HL-60 (cell line): ENCODE results near the gene IL25.

ENCODE experiments used
- CTCF ChIP-seq: IDR thresholded peaks from one replicate; pipeline ENCODE4 v1.5.1; 2011; ENCODE audit warnings: low read length, control low read depth, inconsistent platforms; ENCODE audit not compliant: insufficient read depth
- GABPA ChIP-seq: IDR thresholded peaks from 2 replicates; pipeline ENCODE4 v1.6.1; 2012; ENCODE audit warnings: low read depth
- POLR2AphosphoS5 ChIP-seq: IDR thresholded peaks from 2 replicates; pipeline ENCODE4 v1.6.1; 2012; ENCODE audit warnings: low read depth

GRCh38 chr14:23414254-23414653 lies 41.6 kb downstream of the IL25 start:
- TF ChIP-seq CTCF (no peak), POLR2AphosphoS5 (no peak), GABPA (no peak)
